Activated effector memory CD4-positive, alpha-beta T cell treated with Interleukin-2 at 50 U/mL for 16 hours (primary cell): ENCODE results near the gene STAT4.

Experiments
- DNase-seq: peaks from one replicate; pipeline ENCODE4 v3.0.0-alpha.2; 2020

The STAT4 gene

GRCh38 chr2:191173206-191173605 lies 22.4 kb upstream of the STAT4 start:
- no peak for DNase-seq

DNA sequence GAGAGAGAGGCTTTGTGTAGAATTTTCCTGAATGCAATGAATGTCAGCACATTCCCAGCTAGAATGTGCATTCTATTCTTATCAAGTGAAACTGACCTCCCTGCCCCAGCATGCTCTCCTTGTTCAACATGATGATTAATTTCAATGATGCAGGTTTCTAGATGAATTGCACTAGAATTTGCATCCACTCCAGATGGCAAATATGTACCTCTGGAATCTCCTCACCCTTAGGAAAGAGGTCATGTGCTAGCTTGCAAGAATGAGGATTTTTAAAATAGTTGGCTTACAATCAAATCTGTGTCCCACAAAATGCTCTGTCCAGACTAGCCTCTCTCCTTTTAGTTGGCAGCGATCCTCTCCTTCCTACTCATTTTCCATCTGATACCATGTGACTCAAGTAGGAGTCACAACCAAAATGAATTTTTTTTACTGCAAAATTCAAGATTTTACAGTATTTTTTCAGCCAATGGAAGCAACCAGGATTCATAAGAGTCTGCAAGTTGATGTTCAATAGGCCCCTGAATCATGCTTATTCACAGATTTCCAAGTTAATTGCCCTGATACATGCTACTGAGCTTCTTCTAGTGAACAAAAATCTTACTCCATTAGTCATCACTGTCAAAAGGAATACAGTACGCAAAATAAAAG lies 21.0 kb upstream of the STAT4 start:
- no peak for DNase-seq

DNA sequence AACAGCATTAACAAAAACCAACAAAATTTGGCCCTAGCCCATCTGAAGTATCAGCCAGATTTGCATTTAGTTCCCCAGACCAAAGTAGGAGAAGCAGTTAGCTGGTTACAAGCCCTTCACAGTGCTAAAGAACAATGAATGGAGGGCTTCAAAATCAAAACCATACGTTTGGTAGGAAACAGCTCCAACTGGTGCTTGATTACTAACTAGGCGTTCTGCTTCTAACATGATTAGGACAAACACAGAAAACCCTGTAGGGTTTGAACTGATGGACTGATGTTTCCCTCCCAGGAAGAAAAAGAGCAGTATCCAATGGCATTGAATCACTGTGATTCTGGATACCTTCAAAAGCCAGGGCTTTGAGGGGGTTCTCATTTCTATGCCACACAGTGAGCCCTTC lies 20.5 kb upstream of the STAT4 start:
- DNase-seq: no peak

- no peak for DNase-seq
Observed at GRCh38 chr2:191170773-191171172, 20.0 kb upstream of the STAT4 start.

DNA sequence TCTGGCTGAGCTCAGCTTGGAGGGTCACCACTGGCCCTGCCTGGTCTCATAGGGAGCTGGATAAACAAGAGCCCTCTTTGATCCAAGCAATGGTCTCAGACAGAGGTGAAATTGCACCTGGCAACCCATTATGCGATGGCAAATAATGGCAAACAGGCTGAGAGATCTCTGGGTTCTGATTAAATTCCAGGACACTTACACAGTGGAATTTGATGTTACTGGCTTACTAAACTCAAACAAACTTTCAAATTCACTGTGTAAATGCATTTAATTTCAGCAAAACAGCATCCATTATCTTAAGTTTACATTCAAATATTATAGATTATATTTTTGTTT lies 19.5 kb upstream of the STAT4 start:
- DNase-seq: no peak

- DNase-seq: no peak
Observed at GRCh38 chr2:191169456-191170300, 18.9 kb upstream of the STAT4 start.

DNA sequence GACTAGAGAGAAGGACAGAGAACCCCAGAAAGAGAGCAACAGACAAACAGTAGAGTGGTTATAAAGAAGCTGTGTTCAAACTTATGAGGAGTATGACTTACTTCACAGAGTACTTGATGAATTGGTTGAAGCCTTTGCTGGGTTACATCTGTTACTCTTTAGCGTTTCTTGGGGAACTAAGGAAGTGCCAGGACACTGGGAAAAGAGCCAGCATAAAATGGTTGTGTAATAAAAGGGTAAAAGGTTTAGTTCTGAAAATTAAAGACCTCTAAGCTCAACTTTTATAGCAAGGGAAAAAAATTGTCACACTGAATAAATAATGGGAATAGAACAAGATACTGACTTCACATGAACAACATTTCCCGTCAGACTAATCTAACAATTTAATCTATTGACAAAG lies 17.0 kb upstream of the STAT4 start:
- DNase-seq: no peak

GRCh38 chr2:191166756-191167445 lies 16.1 kb upstream of the STAT4 start:
- no peak for DNase-seq

GRCh38 chr2:191166111-191166755 lies 15.4 kb upstream of the STAT4 start:
- no peak for DNase-seq

DNA sequence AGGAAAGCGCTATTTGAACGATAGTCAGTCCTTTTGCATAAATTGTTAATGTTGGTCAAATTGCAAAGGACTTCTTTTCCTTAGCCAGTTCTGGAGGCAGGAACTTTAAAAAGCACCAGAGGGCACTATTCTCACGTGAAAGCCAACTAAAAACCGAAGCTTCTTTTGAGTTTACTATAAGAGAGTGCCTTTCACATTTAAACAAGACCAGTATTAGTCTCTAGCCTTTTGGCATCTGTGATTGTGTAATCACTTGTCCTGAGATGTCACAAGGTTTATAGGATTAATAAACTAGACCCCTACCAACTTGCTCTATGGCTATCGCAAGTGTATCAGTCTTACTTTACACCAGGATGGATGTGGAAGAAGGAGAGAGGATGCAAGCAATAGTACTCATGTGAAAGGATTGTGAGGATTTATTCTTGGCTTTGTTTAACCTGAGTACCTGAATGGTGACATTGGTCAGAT lies 14.4 kb upstream of the STAT4 start:
- no peak for DNase-seq

DNA sequence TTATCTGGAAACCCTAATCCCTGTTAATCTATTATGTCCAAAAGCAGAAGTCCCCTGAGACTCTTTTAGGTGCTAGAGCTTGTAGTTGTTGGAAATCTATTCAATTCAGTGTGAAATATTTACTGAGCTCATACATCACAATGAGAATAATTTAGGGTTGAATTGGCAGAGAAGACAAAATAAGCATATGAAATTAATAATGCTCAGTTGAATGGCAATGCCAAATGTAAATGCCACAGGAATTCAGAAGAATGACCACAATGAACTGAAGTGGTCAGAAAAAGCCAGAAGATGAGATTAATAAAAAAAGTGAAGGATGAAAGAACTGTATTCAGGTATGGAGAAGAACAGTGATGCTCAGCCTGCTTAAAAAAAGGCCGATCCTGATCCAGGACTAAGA lies 8.0 kb upstream of the STAT4 start:
- DNase-seq: no peak

DNA sequence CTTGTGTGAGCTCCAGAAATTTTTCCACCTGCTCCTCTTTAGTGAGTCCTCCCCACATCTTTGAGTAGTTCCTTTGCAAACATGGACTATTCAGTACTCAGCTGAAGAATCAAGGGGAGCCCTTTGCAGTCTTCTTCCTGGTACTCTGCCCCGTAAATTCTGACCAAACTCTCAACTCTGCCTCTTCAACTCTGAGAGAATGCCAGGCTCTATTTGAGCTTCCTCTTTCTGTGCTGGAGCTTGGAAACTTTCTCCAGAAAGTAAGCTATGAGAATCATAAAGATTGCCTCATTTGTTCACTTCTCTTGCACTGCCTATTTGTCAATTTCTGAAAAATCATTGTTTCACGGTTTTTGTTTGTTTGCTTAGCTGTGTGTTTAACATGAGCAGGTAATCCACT lies 7.4 kb upstream of the STAT4 start:
- no peak for DNase-seq

GRCh38 chr2:191155608-191156071 lies 4.8 kb upstream of the STAT4 start:
- no peak for DNase-seq

- DNase-seq: no peak
Observed at GRCh38 chr2:191153716-191154115, 2.9 kb upstream of the STAT4 start.

GRCh38 chr2:191152482-191153240 lies 1.9 kb upstream of the STAT4 start:
- no peak for DNase-seq

GRCh38 chr2:191151331-191151730 lies 537 bp upstream of the STAT4 start:
- DNase-seq: no peak

GRCh38 chr2:191150230-191150599 lies 579 bp downstream of the STAT4 start:
- DNase-seq: peak; percentile 46

GRCh38 chr2:191149391-191149790 lies 1.4 kb downstream of the STAT4 start:
- no peak for DNase-seq

GRCh38 chr2:191148791-191149190 lies 2.0 kb downstream of the STAT4 start:
- DNase-seq: no peak

GRCh38 chr2:191148281-191148680 lies 2.5 kb downstream of the STAT4 start:
- DNase-seq: no peak

DNA sequence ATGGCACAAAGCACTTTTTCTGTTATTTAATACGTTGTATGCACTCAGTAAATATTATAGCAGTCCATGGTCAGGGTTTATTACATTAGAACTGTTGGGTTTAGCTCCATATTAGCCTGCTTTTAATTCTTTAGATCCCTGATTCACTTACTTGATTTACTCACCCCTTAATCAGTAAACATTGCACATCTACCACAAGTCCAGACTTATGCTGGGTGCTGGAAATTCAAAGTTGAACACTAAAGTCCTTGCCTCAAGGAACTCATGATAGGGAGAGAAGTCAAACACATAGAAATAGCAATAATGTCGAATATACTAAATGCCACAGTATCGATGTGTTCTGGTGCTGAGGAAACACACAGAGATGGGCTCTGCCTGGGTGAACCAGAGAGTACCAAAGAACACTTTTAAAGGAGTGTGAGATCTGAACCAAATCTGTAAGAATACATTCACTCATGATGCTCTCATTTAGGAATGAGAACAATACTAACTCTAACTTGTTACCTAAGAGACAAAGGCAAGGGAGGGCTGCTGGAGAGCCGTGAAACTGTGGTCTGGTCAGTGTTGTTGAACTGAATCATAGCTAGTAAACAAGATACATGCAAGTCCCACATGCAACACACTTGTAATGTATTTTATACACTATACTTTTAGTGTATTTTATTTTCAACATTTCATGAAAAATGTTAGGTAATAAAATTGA lies 4.9 kb downstream of the STAT4 start:
- DNase-seq: no peak

GRCh38 chr2:191144217-191144616 lies 6.6 kb downstream of the STAT4 start:
- DNase-seq: no peak
